ENCODE results near the gene FOXL2.

The FOXL2 gene

GRCh38 chr3:138946663-138947494 lies at the start of gene FOXL2, which contains the start of gene FOXL2NB:
Gene FOXL2 (minus strand): TSS chr3:138947137. CDS start chr3:138946722, 415 bp downstream.
Gene FOXL2NB (plus strand): TSS chr3:138947217. CDS start chr3:138947365, 148 bp downstream.
- peak within 1 kb of the TSS; percentile 54 for H3K4me3 ChIP-seq (ENCODE audit: low read depth, low read length)

GRCh38 chr3:138995706-138996105 lies 48.8 kb upstream of the FOXL2 start:
- H3K9me3 ChIP-seq (ENCODE audit: control insufficient read depth, insufficient read depth, low read depth, low read length) = no peaks in the 10 kb centered on the region
- no peaks in the 10 kb centered on the region for H3K36me3 ChIP-seq (ENCODE audit: control insufficient read depth, insufficient read depth, low read length)
- H3K27me3 ChIP-seq (ENCODE audit: control insufficient read depth, insufficient read depth, low read length) = peaks cover 18% of the 10 kb centered on the region; the same call in 1 of the 2 replicates
- no peak overlapping the region for H3K4me3 ChIP-seq (ENCODE audit: low read depth, low read length)
- no peak overlapping the region for H3K9ac ChIP-seq (ENCODE audit: low read length)
- no peak overlapping the region for H3K27ac ChIP-seq (ENCODE audit: low read depth, low read length)
- no peaks in the 10 kb centered on the region for H3K4me1 ChIP-seq (ENCODE audit: control insufficient read depth, insufficient read depth, low read length)

More at GRCh38 chr3:138946663-138947494, at the start of gene FOXL2, which contains the start of gene FOXL2NB:
- Histone ChIP-seq H3K9me3 (ENCODE audit: control insufficient read depth, insufficient read depth, low read depth, low read length) (no peaks in the 10 kb centered on the region), H3K4me1 (ENCODE audit: control insufficient read depth, insufficient read depth, low read length) (peaks cover 53% of the 10 kb centered on the region), H3K36me3 (ENCODE audit: control insufficient read depth, insufficient read depth, low read length) (no peaks in the 10 kb centered on the region), H3K9ac (ENCODE audit: low read length) (no peak within 1 kb of the TSS), H3K27me3 (ENCODE audit: control insufficient read depth, insufficient read depth, low read length) (peaks cover 100% of the 10 kb centered on the region), H3K27ac (ENCODE audit: low read depth, low read length) (no peak within 1 kb of the TSS)

DNA sequence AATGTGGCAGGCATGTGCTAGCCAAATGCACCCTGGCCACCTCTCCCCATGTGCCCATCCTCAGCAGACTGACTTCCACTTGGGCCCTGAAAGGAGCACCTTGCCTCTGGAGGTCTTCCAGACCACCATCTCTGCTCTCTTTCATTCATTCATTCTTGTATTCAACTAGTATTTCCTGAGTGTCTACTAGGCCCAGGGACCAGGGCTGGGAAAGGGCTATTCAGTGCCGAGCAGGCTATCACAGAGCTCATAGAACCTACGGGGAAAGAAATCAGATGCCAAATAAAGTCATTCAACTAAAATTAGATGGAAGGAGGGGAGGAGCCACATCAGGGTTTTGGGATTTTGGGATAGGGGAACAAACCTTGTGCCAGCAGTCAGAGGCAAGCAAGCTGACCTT lies 40.2 kb upstream of the FOXL2 start:
- Histone ChIP-seq H3K27me3 (ENCODE audit: control insufficient read depth, insufficient read depth, low read length) (peaks cover 10% of the 10 kb centered on the region; the same call in 1 of the 2 replicates), H3K27ac (ENCODE audit: low read depth, low read length) (no peak overlapping the region), H3K4me3 (ENCODE audit: low read depth, low read length) (no peak overlapping the region), H3K9ac (ENCODE audit: low read length) (no peak overlapping the region), H3K9me3 (ENCODE audit: control insufficient read depth, insufficient read depth, low read depth, low read length) (no peaks in the 10 kb centered on the region), H3K36me3 (ENCODE audit: control insufficient read depth, insufficient read depth, low read length) (no peaks in the 10 kb centered on the region), H3K4me1 (ENCODE audit: control insufficient read depth, insufficient read depth, low read length) (no peaks in the 10 kb centered on the region)

DNA sequence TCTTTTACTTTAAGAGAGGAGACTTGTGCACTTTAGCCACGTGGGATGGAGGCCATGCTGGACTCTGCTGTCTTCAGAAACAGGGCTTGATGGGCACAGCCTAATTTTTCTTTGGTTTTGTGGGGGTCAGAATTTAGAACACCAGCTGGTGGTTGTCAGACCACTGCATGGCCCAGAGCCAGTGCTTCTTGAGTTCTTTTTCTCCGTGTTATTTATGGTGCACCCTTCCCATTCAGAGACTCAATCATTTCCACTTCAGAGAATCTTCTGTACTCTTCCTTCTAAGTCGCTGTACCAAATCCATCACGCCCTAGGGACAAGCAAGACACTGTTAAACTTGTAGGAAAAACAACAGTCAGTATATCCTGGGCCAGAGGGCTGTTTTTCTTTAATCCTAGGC lies 39.0 kb upstream of the FOXL2 start:
- no peaks in the 10 kb centered on the region for H3K36me3 ChIP-seq (ENCODE audit: control insufficient read depth, insufficient read depth, low read length)
- no peaks in the 10 kb centered on the region for H3K4me1 ChIP-seq (ENCODE audit: control insufficient read depth, insufficient read depth, low read length)
- H3K9me3 ChIP-seq (ENCODE audit: control insufficient read depth, insufficient read depth, low read depth, low read length) = no peaks in the 10 kb centered on the region
- H3K27me3 ChIP-seq (ENCODE audit: control insufficient read depth, insufficient read depth, low read length) = peaks cover 8% of the 10 kb centered on the region; the same call in 1 of the 2 replicates
- H3K4me3 ChIP-seq (ENCODE audit: low read depth, low read length) = no peak overlapping the region
- no peak overlapping the region for H3K9ac ChIP-seq (ENCODE audit: low read length)
- H3K27ac ChIP-seq (ENCODE audit: low read depth, low read length) = no peak overlapping the region

- Histone ChIP-seq H3K4me1 (ENCODE audit: control insufficient read depth, insufficient read depth, low read length) (no peaks in the 10 kb centered on the region), H3K27ac (ENCODE audit: low read depth, low read length) (no peak overlapping the region), H3K4me3 (ENCODE audit: low read depth, low read length) (no peak overlapping the region), H3K36me3 (ENCODE audit: control insufficient read depth, insufficient read depth, low read length) (no peaks in the 10 kb centered on the region), H3K9ac (ENCODE audit: low read length) (no peak overlapping the region), H3K27me3 (ENCODE audit: control insufficient read depth, insufficient read depth, low read length) (peaks cover 8% of the 10 kb centered on the region; the same call in 1 of the 2 replicates), H3K9me3 (ENCODE audit: control insufficient read depth, insufficient read depth, low read depth, low read length) (no peaks in the 10 kb centered on the region)
Observed at GRCh38 chr3:138984816-138985215, 37.9 kb upstream of the FOXL2 start.

- H3K4me1 ChIP-seq (ENCODE audit: control insufficient read depth, insufficient read depth, low read length) = no peaks in the 10 kb centered on the region
- no peaks in the 10 kb centered on the region for H3K36me3 ChIP-seq (ENCODE audit: control insufficient read depth, insufficient read depth, low read length)
- no peaks in the 10 kb centered on the region for H3K9me3 ChIP-seq (ENCODE audit: control insufficient read depth, insufficient read depth, low read depth, low read length)
- no peak overlapping the region for H3K27ac ChIP-seq (ENCODE audit: low read depth, low read length)
- no peak overlapping the region for H3K4me3 ChIP-seq (ENCODE audit: low read depth, low read length)
- no peak overlapping the region for H3K9ac ChIP-seq (ENCODE audit: low read length)
- no peaks in the 10 kb centered on the region for H3K27me3 ChIP-seq (ENCODE audit: control insufficient read depth, insufficient read depth, low read length)
Observed at GRCh38 chr3:138976047-138976446, 29.1 kb upstream of the FOXL2 start.

DNA sequence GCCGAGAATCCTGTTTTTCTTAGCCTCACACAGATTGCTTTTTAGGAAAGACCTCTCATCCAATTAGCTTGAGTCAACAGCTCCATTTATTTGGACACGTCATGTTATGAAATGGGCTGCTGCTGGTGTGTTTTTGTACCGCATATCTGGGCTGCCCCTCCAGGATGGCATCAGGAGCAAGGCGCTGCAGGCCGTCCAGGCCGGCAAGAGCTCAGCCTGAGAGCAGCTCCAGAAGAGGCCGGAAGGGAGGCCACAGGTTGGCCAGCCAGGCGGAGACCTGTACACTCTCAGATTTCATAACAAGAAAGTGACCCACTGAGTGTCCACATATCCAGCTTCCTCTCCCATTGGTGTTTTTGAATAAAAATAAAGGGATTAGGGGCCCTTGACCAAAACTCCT lies 28.4 kb upstream of the FOXL2 start:
- no peaks in the 10 kb centered on the region for H3K4me1 ChIP-seq (ENCODE audit: control insufficient read depth, insufficient read depth, low read length)
- H3K9me3 ChIP-seq (ENCODE audit: control insufficient read depth, insufficient read depth, low read depth, low read length) = no peaks in the 10 kb centered on the region
- no peak overlapping the region for H3K9ac ChIP-seq (ENCODE audit: low read length)
- no peak overlapping the region for H3K4me3 ChIP-seq (ENCODE audit: low read depth, low read length)
- no peaks in the 10 kb centered on the region for H3K36me3 ChIP-seq (ENCODE audit: control insufficient read depth, insufficient read depth, low read length)
- no peak overlapping the region for H3K27ac ChIP-seq (ENCODE audit: low read depth, low read length)
- H3K27me3 ChIP-seq (ENCODE audit: control insufficient read depth, insufficient read depth, low read length) = no peaks in the 10 kb centered on the region; the same call in 1 of the 2 replicates

- Histone ChIP-seq H3K4me3 (ENCODE audit: low read depth, low read length) (no peak overlapping the region), H3K27me3 (ENCODE audit: control insufficient read depth, insufficient read depth, low read length) (no peaks in the 10 kb centered on the region; the same call in 1 of the 2 replicates), H3K36me3 (ENCODE audit: control insufficient read depth, insufficient read depth, low read length) (no peaks in the 10 kb centered on the region), H3K9ac (ENCODE audit: low read length) (no peak overlapping the region), H3K9me3 (ENCODE audit: control insufficient read depth, insufficient read depth, low read depth, low read length) (no peaks in the 10 kb centered on the region), H3K27ac (ENCODE audit: low read depth, low read length) (no peak overlapping the region), H3K4me1 (ENCODE audit: control insufficient read depth, insufficient read depth, low read length) (no peaks in the 10 kb centered on the region)
Observed at GRCh38 chr3:138974462-138974861, 27.5 kb upstream of the FOXL2 start.

DNA sequence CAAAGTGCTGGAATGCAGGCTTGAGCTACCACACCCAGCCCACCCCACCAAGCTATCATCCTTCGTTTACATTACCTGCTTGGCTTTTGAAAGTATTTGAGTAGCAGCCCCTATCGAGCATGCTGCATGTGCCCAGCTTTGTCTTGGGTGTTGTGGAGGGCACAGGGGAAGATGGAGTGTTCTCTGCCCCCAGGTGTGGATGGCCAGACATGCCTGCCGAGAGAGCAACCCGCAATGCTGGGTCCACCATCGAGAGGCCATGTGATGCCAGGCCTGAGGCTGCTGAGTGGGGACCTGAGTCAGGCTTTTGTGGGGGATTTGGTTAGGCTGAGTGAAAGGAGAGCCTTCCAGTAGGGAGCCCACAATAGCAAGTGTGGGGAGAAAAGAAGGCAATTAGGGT lies 26.0 kb upstream of the FOXL2 start:
- Histone ChIP-seq H3K27me3 (ENCODE audit: control insufficient read depth, insufficient read depth, low read length) (no peaks in the 10 kb centered on the region; the same call in 1 of the 2 replicates), H3K27ac (ENCODE audit: low read depth, low read length) (no peak overlapping the region), H3K4me1 (ENCODE audit: control insufficient read depth, insufficient read depth, low read length) (no peaks in the 10 kb centered on the region), H3K9me3 (ENCODE audit: control insufficient read depth, insufficient read depth, low read depth, low read length) (no peaks in the 10 kb centered on the region), H3K9ac (ENCODE audit: low read length) (no peak overlapping the region), H3K36me3 (ENCODE audit: control insufficient read depth, insufficient read depth, low read length) (no peaks in the 10 kb centered on the region), H3K4me3 (ENCODE audit: low read depth, low read length) (no peak overlapping the region)

- H3K27me3 ChIP-seq (ENCODE audit: control insufficient read depth, insufficient read depth, low read length) = no peaks in the 10 kb centered on the region; the same call in 1 of the 2 replicates
- no peak overlapping the region for H3K9ac ChIP-seq (ENCODE audit: low read length)
- H3K36me3 ChIP-seq (ENCODE audit: control insufficient read depth, insufficient read depth, low read length) = no peaks in the 10 kb centered on the region
- no peaks in the 10 kb centered on the region for H3K9me3 ChIP-seq (ENCODE audit: control insufficient read depth, insufficient read depth, low read depth, low read length)
- H3K4me1 ChIP-seq (ENCODE audit: control insufficient read depth, insufficient read depth, low read length) = no peaks in the 10 kb centered on the region
- H3K4me3 ChIP-seq (ENCODE audit: low read depth, low read length) = no peak overlapping the region
- H3K27ac ChIP-seq (ENCODE audit: low read depth, low read length) = no peak overlapping the region
Observed at GRCh38 chr3:138971766-138972320, 24.9 kb upstream of the FOXL2 start.

- H3K9ac ChIP-seq (ENCODE audit: low read length) = no peak overlapping the region
- 0 out of 2 replicates have a peak, but pooled peaks cover 2% of the 10 kb centered on the region for H3K9me3 ChIP-seq (ENCODE audit: control insufficient read depth, insufficient read depth, low read depth, low read length)
- H3K27ac ChIP-seq (ENCODE audit: low read depth, low read length) = no peak overlapping the region
- no peaks in the 10 kb centered on the region for H3K36me3 ChIP-seq (ENCODE audit: control insufficient read depth, insufficient read depth, low read length)
- H3K4me1 ChIP-seq (ENCODE audit: control insufficient read depth, insufficient read depth, low read length) = no peaks in the 10 kb centered on the region
- no peak overlapping the region for H3K4me3 ChIP-seq (ENCODE audit: low read depth, low read length)
- H3K27me3 ChIP-seq (ENCODE audit: control insufficient read depth, insufficient read depth, low read length) = peaks cover 13% of the 10 kb centered on the region
Observed at GRCh38 chr3:138964923-138965322, 18.0 kb upstream of the FOXL2 start.
